KBM-7 (cell line): ENCODE data around the gene PTGR3.

Source experiments
- DNase-seq: peaks from one replicate; pipeline ENCODE4 v3.0.0-alpha.2; 2015
- in situ Hi-C: fragments of 300-500 bp; cut with MboI; formaldehyde crosslinking; loops from 2 replicates; pipeline ENCODE4 v1.14.3; 2020; ENCODE audit warnings: low sequenced_read_pairs, low pct_unique_long_range_greater_than_20kb, mixed read lengths

Gene PTGR3

DNA sequence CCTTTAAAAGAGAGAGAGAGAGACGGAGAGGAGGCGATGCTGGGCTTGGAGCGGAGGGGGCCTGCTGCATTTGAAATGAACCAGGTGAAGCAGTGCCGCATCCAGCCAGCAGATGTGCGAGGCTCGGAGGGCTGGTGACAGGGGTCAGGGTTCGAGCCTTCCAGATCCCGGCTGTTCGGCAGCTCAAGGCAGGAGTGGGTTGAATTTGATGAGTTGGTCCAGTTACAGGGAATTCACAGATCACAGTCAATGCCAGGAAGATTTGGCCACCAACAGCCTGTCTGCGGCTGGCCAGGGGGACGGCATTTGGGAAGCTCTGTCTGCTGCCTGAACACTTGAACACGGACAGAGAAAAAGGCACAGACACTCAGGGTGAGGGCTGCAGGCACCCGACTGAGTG, 48.6 kb downstream of the PTGR3 start:
- no peak for DNase-seq
- in situ Hi-C loops, result no loop called here

DNA sequence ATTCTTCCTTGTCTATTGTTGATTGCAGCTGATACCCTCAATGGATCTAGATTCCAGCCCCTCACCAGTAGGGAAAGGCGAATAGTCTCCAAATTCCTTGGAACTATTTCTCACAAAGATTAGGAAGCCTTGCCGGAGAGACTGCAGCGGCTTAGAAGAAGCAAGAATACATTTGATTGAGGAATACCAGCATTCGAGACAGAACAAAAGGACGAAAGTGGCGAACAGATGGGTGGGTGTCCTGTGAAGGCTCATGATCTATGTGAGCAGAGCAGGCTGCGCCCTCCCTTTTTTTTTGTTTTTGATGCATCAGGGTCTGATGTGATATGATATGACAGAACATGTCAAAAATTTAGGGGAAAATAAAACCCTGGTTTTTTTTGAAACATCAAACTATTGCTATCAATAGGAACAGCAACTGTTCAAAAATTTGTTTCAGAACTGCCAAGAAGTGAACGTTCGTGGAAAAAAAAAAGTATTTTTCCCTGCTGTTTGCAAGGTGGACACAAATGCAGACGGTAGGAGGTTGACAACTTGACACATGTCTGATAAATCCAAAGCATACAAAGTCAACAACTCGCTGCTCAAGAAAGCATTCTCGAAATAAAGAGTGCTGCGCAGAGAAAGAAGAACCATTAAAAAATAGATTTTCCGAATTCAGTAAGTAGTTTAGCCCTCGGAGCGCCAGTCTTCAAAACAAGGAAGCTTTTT, 49.1 kb downstream of the PTGR3 start:
- in situ Hi-C loops, result no loop called here

GRCh38 chr18:75159238-75159518, 49.8 kb downstream of the PTGR3 start:
- DNase-seq, result no peak
- in situ Hi-C loops, result no loop called here

More for the DNA sequence above, 49.1 kb downstream of the PTGR3 start:
- no peak for DNase-seq
